PC-3 (cell line): Measurements from ENCODE around the gene RABL3.

ENCODE experiments used
- CTCF ChIP-seq: fragments of 300-600 bp; sonication (generic); conservative IDR thresholded peaks from 2 replicates; pipeline ENCODE4 v1.5.1; 2017; ENCODE audit warnings: antibody characterized with exemption, low read depth, mild to moderate bottlenecking, low read length
- EZH2 ChIP-seq: fragments of 300-600 bp; sonication (generic); IDR thresholded peaks from one replicate; pipeline ENCODE4 v1.6.1; 2017; ENCODE audit warnings: antibody characterized with exemption, mild to moderate bottlenecking, low read length; ENCODE audit not compliant: unreplicated experiment
- EZH2phosphoT487 ChIP-seq: fragments of 300-600 bp; sonication (generic); IDR thresholded peaks from 2 replicates; pipeline ENCODE4 v1.6.1; 2018; ENCODE audit warnings: mild to moderate bottlenecking, antibody characterized with exemption, low read length, borderline replicate concordance

GRCh38 chr3:120642368-120642948, 99.9 kb downstream of the RABL3 start:
- TF ChIP-seq CTCF (no peak), EZH2 (no peak), EZH2phosphoT487 (no peak)
